Activated CD4-positive, alpha-beta T cell treated with anti-CD3 and anti-CD28 coated beads, Interleukin-2, amount 50 U/mL, for 48 hours (primary cell): ENCODE data around the gene SEC14L6.
A peak's percentile ranks its signal among the peaks of the same experiment; 100 is the strongest.
"Not testable (repeated sequence)": the region's sequence is repeated elsewhere in the genome, so short reads cannot be mapped to it uniquely, and the experiment has no call there.

Experiments
- DNase-seq, 2 experiments: peaks; one replicate each; pipeline ENCODE4 v3.0.0-alpha.2; 2020

SEC14L6 gene

GRCh38 chr22:30546616-30547015 is at the start of gene SEC14L6:
SEC14L6 (minus strand) TSS chr22:30546741; CDS start chr22:30546682, 59 bp downstream.
- no peak for DNase-seq

GRCh38 chr22:30596199-30596598 is 49.7 kb upstream of the SEC14L6 start:
- DNase-seq = no peak

GRCh38 chr22:30592360-30592713 is 45.8 kb upstream of the SEC14L6 start:
- not testable (repeated sequence) for DNase-seq

DNA sequence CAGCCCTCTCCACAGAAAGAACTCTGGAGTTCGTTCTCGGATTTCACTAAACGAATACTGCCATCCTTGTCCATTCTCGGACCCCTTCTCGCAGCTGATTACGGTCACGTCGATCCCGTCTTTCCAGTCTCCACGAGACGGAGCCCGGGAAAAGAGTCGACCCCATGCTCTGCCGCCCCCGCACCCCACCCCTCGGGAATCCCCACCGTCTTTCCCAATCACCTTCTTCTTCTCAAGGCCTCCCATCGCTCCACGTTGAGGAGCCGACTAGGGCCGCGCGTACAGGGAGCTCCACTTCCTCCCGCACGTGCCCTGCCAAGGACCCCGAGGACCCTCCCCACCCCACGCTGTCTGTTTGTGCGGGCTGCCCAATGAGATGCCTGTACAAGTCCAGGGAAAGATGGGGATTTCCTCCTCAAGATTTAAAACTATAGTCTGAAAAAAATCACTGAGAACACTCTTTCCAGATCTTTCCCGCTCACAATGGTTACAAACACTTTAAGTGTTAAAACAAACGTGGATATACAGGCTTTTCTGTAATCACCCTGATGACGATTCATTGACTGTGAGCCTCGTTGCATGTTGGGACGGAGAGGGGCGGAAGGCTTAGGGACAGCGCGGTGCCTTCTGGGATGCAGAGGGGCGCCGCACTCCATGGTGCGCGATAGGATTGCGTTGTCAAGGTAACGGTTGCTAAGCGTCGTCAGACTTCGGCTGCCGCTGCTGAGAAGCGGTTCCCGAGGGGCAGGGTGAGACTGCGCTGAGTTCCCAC is 45.2 kb upstream of the SEC14L6 start, which contains the start of gene PES1:
Gene PES1, minus strand, starts transcription at position 323 of the 772 bp plus-strand sequence. Its CDS starts 77 bp downstream, at position 246.
- peak; percentile 91 to 93 for DNase-seq

DNA sequence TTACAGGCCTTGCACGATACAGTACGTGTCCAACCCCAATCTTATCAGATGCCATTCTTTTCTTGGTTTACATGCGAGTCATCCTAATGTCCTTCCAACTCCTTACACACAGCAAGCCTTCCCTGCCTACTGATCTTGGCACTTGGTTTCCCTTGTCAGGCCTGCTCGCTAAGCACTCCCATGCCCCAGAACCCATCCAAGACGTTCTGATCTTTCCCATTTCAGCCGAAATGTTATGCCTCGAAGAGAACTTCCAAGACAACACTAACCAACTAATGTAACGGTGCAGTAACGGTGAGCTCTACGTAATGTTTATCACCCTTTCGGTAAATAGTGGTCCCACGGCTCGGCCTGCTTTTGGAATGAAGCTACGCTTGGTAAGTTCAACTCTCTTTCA is 44.6 kb upstream of the SEC14L6 start:
- DNase-seq = no peak

DNA sequence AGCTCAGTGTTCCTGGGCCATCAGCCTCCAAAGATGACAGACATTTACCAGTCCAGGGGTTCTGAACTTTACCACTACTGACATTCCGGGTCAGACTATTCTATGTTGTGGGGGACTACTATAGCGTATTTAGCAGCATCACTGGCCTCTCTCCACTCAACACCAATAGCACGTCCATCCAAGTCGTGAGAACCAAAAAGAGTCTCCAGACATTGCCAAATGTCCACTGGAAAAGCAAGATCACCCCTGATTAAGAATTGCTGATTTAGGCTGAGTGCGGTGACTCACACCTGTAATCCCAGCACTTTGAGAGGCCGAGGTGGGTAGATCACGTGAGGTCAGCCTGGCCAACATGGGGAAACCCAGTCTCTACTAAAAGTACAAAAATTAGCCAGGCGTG is 39.9 kb upstream of the SEC14L6 start:
- no peak for DNase-seq

DNA sequence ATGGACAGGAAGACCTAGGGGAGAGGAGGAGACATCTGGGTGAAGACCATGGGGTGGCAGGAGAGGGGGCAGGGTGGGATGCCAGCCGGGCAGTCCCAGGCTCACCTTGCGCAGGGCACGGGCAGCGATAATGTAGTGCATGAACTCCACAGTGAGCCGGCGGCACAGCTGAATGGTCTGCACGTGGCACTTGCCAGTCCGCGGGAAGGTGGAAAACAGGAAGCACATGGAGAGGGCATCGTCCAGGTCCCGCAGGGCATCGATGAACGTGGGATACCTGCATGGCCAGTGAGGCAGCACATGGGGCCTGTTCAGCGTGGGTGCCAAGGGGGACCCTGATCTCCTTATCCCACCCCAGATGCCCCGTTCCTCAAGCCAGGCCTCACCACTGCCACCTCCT is 37.9 kb upstream of the SEC14L6 start:
- no peak for DNase-seq

GRCh38 chr22:30582788-30583545 is 36.4 kb upstream of the SEC14L6 start:
- DNase-seq = no peak

DNA sequence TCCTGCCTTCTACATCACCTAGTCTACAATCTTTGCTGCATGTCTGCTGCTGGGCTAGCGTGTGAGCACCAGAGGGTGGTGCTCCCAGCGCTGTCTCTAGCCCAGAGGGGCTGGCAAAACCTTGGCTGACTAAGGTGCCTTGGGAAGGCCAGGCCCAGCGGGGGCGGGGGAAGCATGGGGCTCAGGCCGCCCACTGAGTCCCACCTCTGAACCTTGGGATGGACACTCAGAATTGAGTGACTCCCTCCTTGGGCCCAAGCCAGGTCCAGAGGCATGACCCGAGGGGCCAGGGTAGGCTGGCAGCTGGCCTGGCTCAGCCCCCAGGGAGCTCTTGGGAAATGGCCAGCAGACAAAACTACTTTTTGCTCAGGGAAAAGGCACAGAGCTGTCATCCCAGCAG is 35.5 kb upstream of the SEC14L6 start:
- DNase-seq = no peak

GRCh38 chr22:30580896-30581295 is 34.4 kb upstream of the SEC14L6 start:
- DNase-seq = no peak

GRCh38 chr22:30578481-30578880 is 31.9 kb upstream of the SEC14L6 start:
- DNase-seq = no peak

DNA sequence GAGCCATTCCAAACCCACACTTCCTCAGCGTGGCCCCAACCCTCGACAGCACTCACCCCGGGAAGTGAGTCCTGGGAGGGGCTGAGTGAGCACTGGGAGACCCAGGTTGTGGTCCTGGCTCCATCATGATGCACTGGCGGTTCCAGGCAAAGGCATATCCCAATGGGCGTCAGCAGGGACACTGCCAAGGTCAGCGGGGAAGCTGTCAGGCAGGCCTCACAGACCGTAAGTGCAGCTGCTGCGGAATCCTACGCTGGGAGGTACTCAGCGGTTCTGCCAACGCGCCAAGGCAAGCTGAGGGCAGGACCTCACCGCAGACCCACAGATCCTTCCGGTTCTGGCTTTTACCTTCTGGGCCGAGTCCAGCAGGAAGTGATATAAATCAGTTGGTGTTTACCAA is 29.3 kb upstream of the SEC14L6 start:
- no peak for DNase-seq

DNA sequence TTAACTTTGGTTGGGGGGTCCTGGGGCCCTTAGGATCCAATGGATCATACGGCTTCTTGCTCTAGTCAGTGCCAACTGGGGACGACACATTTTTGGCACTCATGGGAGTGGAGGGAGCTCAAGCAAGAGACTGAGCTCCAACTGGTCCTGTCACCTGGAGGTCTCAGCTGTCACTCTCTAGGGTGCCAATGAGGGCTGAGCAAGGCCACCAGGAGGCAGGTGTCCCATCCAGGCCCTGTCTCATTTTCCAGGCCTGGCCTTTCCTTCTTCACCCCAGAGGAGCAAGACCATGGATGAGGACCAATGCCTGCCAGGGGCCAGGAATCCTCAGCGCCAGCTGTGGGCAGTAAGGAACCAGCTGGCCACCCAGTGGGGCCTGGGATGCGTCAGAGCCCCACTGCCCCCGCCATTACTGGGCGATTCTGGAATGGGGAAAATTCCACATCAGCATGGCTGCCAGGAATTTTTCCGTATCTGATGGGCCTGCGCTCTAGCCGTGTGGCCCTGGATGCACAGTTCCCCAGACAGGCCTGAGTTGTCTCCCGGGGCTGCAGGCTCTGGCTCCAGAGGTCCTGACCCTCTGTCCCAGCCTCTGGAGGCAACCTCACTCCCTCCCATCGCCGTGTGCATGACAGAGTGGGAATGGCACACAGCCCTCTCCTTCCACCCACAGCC is 28.6 kb upstream of the SEC14L6 start:
- no peak for DNase-seq

DNA sequence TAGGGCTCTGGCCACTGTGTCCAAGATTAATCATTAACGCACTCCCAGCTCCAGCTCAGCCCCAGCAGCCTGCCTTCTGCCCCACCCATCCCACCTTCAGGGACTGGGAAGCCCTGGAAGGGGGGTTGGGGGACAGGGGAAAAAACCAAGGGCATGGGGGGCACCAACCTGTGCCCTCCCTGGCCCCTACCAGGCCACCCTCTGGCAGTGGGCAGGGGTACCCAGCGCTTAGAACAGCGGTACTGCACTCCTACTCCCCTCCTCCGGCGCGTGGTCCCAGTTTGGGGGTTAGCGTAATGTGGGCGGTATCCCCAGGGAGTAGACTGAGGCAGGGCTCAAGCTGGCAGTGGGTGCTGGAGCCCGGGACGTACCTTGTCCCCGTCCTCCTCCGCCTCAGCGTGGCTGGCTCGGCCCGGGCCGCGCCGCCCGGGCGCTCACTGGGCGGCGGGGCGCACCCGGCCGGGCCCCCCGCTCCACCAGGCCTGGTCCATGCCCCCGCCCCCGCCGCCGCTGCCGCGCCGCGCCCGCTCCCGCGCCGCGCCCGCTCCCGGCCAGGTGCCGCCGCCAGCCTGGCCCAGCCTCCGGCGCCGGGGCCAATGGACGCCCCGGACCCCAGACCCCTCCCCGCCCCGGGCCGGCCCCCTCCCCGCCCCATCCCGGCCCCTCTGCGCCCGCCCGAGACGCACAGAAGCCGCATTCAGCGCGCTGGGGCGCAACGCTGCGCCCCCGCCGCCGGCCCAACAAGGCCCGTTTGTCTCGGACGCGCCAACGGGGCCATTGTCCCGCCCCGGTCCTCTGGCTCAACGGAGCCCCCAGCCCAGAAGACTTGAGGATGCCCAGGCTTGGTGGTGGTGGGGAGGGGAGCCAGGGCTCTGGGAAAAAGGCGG is 27.8 kb upstream of the SEC14L6 start, which contains the start of gene GAL3ST1:
Gene GAL3ST1, minus strand, starts transcription at position 571 of the 887 bp plus-strand sequence. CDS start 17,273 bp downstream, outside the sequence.
- no peak for DNase-seq

DNA sequence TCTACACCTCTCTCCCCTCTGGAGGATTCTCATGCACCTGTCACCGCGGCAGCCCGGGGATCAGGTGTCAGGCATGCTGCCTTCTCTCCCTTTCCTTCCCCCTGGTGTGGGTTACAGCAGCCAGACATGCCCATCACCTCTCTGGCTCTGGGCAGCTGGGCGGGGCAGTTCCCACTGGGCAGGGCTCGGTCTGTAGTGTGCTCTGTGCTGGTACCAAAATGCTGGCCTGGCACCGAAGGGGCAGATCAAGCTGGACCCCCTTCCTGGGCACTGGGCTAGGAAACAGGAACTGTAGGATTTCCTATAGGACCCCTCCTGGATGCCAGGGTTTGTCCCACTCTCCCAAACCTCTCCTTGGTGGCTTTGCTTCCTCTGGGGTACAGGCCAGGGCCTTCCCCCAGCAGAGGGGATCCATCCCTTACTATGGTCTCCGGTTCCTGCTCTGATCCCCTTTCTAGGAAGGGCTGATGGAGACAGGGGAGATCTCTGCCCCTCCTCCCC is 27.1 kb upstream of the SEC14L6 start:
- no peak for DNase-seq

DNA sequence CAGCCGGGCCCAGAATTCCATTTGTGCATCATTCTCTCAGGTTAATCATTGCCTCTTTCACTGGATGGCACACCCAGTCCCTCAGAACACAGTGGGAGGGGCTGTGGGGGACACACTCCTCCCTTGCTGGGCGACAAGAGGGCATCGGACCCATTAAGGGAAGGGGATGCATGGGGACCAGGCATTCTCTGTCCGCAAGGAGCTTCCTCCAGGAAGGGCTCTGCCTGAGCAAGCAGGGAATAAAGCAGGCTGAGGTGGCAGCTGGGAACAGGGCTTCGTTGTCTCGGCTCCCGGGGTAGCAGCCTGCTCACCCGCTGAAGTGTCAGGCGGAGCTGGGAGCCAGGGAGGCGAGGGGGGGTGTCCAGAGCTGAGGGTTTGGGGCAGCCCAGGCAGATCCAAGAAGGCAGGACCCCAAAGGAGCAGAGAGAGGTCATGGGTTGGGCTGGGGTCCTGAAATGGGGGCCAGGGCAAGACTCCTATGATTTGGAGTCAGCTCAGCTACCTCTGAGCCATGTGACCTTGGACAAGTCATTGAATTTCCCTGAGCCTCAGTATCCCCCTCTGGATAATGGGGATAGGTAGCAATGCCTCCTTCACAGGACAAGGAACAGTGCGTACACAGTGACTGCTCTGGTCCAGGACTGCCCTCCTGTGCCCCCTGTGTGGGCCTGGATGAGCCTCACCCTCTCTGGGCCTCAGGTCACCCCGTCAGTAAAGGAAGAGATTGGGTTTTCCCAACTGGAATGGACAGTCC is 26.5 kb upstream of the SEC14L6 start:
- no peak for DNase-seq

DNA sequence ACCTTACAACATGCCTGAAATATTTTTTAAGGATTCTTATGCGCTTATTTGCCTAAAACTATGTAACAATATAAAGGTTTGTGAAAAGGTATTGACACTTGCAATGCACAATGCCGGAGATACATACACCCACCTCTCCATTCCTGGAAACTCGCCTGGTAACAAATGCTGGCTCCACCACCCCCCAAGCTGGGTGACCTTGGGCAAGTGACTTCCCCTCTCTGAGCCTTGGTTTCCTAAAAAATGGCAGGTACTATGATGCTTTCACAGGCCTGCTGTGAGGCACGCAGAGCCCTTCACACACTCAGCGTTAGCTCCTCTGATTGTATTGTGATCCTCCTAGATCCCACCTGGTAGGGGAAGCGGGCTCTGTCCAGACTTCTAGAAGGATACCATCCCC is 25.7 kb upstream of the SEC14L6 start:
- no peak for DNase-seq

- DNase-seq = no peak
Observed at GRCh38 chr22:30569674-30570202, 23.2 kb upstream of the SEC14L6 start.

DNA sequence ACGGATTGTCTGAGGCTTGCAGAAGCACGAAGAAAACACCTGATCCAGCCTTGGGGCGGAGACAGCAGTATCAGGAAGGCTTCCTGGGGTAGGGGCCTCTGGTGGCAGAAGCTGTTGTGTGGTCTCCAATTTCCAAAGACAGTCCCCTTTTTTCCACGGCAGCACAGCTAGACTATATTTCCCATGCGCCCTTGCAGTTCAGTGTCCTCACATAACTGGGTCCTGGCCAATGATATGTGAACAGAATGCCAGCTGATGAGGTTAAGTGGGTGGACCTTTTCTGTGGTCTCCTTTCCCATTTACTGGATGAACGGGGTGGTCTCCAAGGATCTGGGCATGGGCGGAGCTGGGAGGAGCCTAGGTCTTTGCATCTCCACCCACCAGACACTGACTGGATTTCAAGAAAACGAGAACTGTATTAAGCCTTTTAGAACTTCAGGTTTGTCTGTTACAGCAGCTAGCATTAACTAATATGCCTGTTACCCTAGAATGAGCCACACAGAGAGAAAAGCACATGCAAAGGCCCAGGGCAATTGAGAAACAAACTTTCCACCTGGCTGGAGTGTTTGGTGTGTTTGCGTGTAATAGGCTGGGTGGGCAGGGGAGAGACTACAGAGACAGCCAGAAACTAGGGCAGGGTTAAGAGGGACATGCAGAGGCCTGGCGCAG is 21.7 kb upstream of the SEC14L6 start:
- no peak for DNase-seq

DNA sequence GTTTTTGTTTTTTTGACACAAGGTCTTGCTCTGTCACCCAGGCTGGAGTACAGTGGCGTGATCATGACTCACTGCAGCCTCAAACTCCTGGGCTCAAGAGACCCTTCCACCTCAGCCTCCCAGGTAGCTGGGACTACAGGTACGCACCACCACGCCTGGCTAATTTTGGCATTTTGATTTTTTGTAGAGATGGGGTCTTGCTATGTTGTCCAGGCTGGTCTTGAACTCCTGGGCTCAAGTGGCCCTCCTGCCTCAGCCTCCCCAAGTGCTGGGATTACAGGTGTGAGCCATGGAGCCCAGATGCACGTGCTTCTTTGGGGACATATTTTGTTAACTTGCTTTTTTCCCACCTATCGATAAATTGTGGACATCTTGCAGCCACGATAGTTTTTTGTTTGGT is 20.7 kb upstream of the SEC14L6 start:
- DNase-seq = not testable (repeated sequence)

- no peak for DNase-seq
Observed at GRCh38 chr22:30566125-30566524, 19.6 kb upstream of the SEC14L6 start.
